SK-N-MC (cell line): ENCODE results near the gene FNIP2.
A peak's percentile ranks its signal among the peaks of the same experiment; 100 is the strongest.
"Not testable (repeated sequence)": the region's sequence is repeated elsewhere in the genome, so short reads cannot be mapped to it uniquely, and the experiment has no call there.

ENCODE experiments used
- DNase-seq: peaks from one replicate; pipeline ENCODE4 v3.0.0-alpha.2; 2011; ENCODE audit warnings: low read depth, low spot score
- H3K27ac ChIP-seq: fragments of 200-600 bp; sonication (generic); 2 replicates; pipeline ENCODE4 v1.5.1; 2016; ENCODE audit warnings: mixed run types
- H3K36me3 ChIP-seq: fragments of 200-600 bp; sonication (generic); 2 replicates; pipeline ENCODE4 v1.6.1; 2017; ENCODE audit warnings: antibody characterized with exemption, low read length, mixed read lengths; ENCODE audit not compliant: insufficient read depth
- H3K4me3 ChIP-seq: fragments of 200-600 bp; sonication (generic); 2 replicates; pipeline ENCODE4 v1.5.1; 2016
- H3K9ac ChIP-seq: fragments of 200-600 bp; sonication (generic); 2 replicates; pipeline ENCODE4 v1.8.0; 2017; ENCODE audit warnings: mixed run types, mixed read lengths; ENCODE audit not compliant: insufficient read length
- H3K9me3 ChIP-seq: fragments of 200-600 bp; sonication (generic); 2 replicates; pipeline ENCODE4 v1.6.1; 2017; ENCODE audit warnings: low read depth, mild to moderate bottlenecking, antibody characterized with exemption, low read length, moderate library complexity, mixed read lengths
- EZH2 ChIP-seq: fragments of 200-600 bp; sonication (generic); IDR thresholded peaks from one replicate; pipeline ENCODE4 v1.6.1; 2017; ENCODE audit warnings: antibody characterized with exemption
- FOXP2 ChIP-seq: optimal IDR thresholded peaks from 2 replicates; pipeline ENCODE3; 2011; ENCODE audit warnings: mild to moderate bottlenecking, moderate library complexity; ENCODE audit not compliant: insufficient read depth; ENCODE audit errors: extremely low read length, control extremely low read depth
- POLR2AphosphoS5 ChIP-seq: IDR thresholded peaks from 2 replicates; pipeline ENCODE4 v1.6.1; 2012; ENCODE audit warnings: mild to moderate bottlenecking, low read depth, low read length, borderline replicate concordance

FNIP2 gene

GRCh38 chr4:158903472-158904043, 134.7 kb downstream of the FNIP2 start:
- H3K9ac ChIP-seq, result no peak overlapping the region
- no peak overlapping the region for H3K27ac ChIP-seq
- DNase-seq, result no peak
- H3K4me3 ChIP-seq, result no peak overlapping the region
- TF ChIP-seq FOXP2 (no peak), POLR2AphosphoS5 (no peak), EZH2 (no peak)
- no peaks in the 10 kb centered on the region for H3K9me3 ChIP-seq
- H3K36me3 ChIP-seq, result no peaks in the 10 kb centered on the region

- no peaks in the 10 kb centered on the region for H3K9me3 ChIP-seq
- no peak overlapping the region for H3K4me3 ChIP-seq
- no peak for DNase-seq
- H3K36me3 ChIP-seq, result no peaks in the 10 kb centered on the region
- TF ChIP-seq POLR2AphosphoS5 (no peak), FOXP2 (no peak), EZH2 (no peak)
- no peak overlapping the region for H3K9ac ChIP-seq
- H3K27ac ChIP-seq, result no peak overlapping the region
These were observed 136.0 kb downstream of the FNIP2 start for GRCh38 chr4:158904815-158905214.

DNA sequence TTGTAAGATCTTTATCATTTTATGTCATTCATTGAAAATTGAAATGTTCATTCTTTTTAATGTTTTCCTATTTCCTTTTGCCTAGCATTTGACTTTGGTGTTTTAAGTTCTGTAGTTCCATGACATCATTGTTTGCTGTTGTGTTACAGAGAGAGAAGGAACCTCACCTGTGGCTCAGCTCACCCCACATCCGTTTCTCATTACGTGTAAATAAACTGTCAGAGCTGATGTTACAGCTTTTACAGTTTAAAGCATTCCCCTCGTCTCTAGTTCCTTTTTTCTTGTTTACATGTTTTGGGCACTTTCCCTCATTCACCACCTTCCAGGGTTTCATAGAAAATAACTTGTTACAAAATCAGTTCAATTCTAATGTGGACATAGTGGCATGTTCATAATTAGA, 137.2 kb downstream of the FNIP2 start:
- Histone ChIP-seq H3K36me3 (no peaks in the 10 kb centered on the region), H3K27ac (no peak overlapping the region), H3K9ac (no peak overlapping the region), H3K4me3 (no peak overlapping the region), H3K9me3 (no peaks in the 10 kb centered on the region)
- DNase-seq, result no peak
- TF ChIP-seq FOXP2 (no peak), POLR2AphosphoS5 (no peak), EZH2 (no peak)

DNA sequence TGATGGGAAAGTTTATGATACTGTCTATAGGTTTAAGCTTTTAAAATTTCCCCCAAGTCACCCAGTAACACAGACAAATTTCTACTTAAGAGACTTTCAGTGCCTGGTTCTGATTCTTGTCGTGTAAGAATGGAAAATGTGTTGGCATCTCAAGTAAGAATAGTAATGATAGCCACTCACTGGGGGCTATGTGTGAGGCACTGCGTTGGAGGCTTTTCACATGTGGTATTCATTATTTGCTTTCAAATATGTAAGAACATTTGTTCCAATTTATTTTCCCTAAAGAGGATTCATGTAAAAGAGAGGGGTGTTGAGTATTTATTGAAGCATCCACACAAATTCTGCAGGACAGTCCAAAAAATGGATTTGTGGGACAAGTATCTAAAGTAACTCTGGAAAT, 143.6 kb downstream of the FNIP2 start:
- no peak for TF ChIP-seq EZH2
- no peak; the same call in 1 of the 2 replicates for TF ChIP-seq POLR2AphosphoS5
- TF ChIP-seq FOXP2, result no peak
- Histone ChIP-seq H3K36me3 (no peaks in the 10 kb centered on the region), H3K9ac (no peak overlapping the region), H3K9me3 (no peaks in the 10 kb centered on the region), H3K4me3 (peak overlapping the region; percentile 53), H3K27ac (peak overlapping the region; percentile 94)
- DNase-seq, result peak; percentile 66

DNA sequence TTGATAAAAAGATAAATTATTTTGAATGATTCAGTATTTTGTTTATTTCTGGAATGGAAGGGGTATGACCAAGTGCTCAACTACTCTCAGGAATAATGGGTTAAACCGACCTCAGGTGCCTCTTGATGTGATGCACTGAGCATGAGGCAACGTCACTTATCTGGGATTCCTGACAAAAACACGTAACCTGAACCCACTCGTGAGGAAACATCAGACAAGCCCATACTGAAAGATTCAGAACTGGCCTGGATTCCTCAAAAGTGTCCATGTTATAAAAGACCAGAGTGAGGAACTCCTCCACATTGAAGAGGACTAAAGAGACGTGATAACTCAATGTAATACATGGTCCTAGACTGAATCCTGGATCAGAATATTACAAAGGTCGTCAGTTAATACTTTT, 144.0 kb downstream of the FNIP2 start:
- no peaks in the 10 kb centered on the region for H3K36me3 ChIP-seq
- H3K27ac ChIP-seq, result peak overlapping the region; percentile 94
- DNase-seq, result no peak
- peak overlapping the region; percentile 53 for H3K4me3 ChIP-seq
- no peak overlapping the region for H3K9ac ChIP-seq
- no peaks in the 10 kb centered on the region for H3K9me3 ChIP-seq
- no peak for TF ChIP-seq FOXP2
- TF ChIP-seq EZH2, result no peak
- TF ChIP-seq POLR2AphosphoS5, result no peak

- no peaks in the 10 kb centered on the region for H3K9me3 ChIP-seq
- H3K9ac ChIP-seq, result no peak overlapping the region
- no peak for DNase-seq
- H3K4me3 ChIP-seq, result peak overlapping the region; percentile 28
- peak overlapping the region; percentile 79 for H3K27ac ChIP-seq
- H3K36me3 ChIP-seq, result no peaks in the 10 kb centered on the region
- TF ChIP-seq EZH2, result no peak
- TF ChIP-seq FOXP2, result no peak
- TF ChIP-seq POLR2AphosphoS5, result no peak
These were observed 144.9 kb downstream of the FNIP2 start for GRCh38 chr4:158913766-158914165.

GRCh38 chr4:158914218-158914617, 145.4 kb downstream of the FNIP2 start:
- TF ChIP-seq EZH2 (no peak), FOXP2 (no peak), POLR2AphosphoS5 (no peak)
- H3K9ac ChIP-seq, result no peak overlapping the region
- peak overlapping the region; percentile 28 for H3K4me3 ChIP-seq
- no peak for DNase-seq
- H3K9me3 ChIP-seq, result no peaks in the 10 kb centered on the region
- H3K36me3 ChIP-seq, result no peaks in the 10 kb centered on the region
- peak overlapping the region; percentile 79 for H3K27ac ChIP-seq

DNA sequence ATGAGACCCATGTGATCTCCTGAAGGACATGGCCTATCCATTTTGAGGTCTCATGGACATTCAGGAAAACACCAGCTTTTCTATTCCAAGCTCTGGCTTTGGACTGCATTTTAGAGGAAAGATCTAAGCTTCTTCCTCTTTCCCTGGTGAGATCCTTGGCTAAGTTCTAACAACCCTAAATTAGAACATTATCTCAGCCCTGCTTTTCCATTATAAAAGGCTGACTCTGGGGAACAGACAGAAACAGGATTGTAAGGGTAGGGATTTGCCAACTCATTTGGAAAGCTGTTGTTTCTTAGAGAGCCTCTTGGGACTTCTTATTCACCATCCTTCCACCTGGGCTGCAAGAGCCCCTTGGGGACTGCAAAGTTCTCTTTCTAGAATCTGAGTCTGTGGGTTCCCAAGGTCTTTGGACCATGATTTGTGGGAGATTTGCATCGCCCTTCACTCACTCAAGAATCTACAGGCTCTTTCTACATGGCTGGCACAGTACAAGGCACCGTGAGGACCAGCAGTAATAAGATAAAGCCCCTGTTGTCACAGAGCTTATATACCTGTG, 146.9 kb downstream of the FNIP2 start:
- no peak overlapping the region for H3K9ac ChIP-seq

GRCh38 chr4:158920452-158920996, 151.7 kb downstream of the FNIP2 start:
- not testable (repeated sequence) for DNase-seq, H3K9ac ChIP-seq

More for the DNA sequence above, 146.9 kb downstream of the FNIP2 start:
- Histone ChIP-seq H3K27ac (no peak overlapping the region), H3K36me3 (no peaks in the 10 kb centered on the region), H3K9me3 (no peaks in the 10 kb centered on the region), H3K4me3 (no peak overlapping the region)
- no peak for DNase-seq
- TF ChIP-seq POLR2AphosphoS5 (no peak), EZH2 (no peak), FOXP2 (no peak)

DNA sequence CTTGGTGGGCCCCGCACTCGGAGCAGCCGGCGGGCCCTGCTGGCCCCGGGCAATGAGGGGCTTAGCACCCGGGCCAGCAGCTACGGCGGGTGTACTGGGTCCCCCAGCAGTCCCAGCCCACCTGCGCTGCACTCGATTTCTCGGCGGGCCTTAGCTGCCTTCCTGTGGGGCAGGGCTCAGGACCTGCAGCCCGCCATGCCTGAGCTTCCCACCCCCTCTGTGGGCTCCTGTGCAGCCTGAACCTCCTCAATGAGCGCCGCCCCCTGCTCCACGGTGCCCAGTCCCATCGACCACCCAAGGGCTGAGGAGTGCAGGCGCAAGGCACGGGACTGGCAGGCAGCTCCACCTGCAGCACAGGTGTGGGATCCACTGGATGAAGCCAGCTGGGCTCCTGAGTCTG, 158.9 kb downstream of the FNIP2 start:
- H3K9me3 ChIP-seq, H3K4me3 ChIP-seq, H3K36me3 ChIP-seq, DNase-seq, H3K27ac ChIP-seq, H3K9ac ChIP-seq: not testable (repeated sequence)

More at GRCh38 chr4:158920452-158920996, 151.7 kb downstream of the FNIP2 start:
- H3K27ac ChIP-seq, H3K9me3 ChIP-seq, H3K4me3 ChIP-seq, H3K36me3 ChIP-seq: not testable (repeated sequence)
